ENCODE measurements around the gene FAM25G.
"Not testable (repeated sequence)": the region's sequence is repeated elsewhere in the genome, so short reads cannot be mapped to it uniquely, and the experiment has no call there.

Gene FAM25G

DNA sequence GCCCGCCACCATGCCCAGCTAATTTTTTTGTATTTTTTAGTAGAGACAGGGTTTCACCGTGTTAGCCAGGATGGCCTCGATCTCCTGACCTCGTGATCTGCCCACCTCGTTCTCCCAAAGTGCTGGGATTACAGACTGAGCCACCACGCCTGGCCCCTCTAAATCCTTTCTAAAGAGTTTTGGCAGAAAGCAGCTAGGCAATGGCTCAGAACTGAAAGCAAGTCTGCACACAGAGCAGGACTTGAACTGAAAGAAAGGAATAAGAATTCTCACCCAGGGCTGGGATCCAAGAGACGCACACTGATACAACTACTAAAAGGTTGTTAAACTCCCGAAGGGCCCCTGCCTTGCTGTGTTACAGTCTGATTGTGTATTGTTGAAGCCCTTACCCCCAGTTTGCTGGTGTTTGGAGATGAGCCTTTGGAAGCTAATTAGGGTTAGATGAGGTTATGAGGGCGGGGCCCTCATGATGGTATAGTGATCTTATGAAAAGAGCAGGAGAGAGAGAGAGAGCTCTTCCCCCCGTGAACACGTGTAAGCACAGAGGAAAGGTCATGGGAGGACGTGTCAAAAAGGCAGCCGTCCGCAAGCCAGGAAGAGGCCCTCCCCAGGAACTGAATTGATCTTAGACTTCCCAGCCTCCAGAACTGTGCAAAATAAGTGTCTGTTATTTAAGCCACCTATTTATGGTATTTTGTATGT, 26.1 kb downstream of the FAM25G start:
- DNase-seq (ENCODE audit: low read depth), result not testable (repeated sequence)

GRCh38 chr10:47462577-47463358, 28.7 kb downstream of the FAM25G start:
- not testable (repeated sequence) for DNase-seq (ENCODE audit: low read depth)

- not testable (repeated sequence) for DNase-seq (ENCODE audit: low read depth)
These were observed 30.2 kb downstream of the FAM25G start for GRCh38 chr10:47461261-47461687.

- no peak for DNase-seq (ENCODE audit: low read depth)
These were observed 32.9 kb downstream of the FAM25G start for GRCh38 chr10:47458466-47459154.

GRCh38 chr10:47457826-47458225, 33.7 kb downstream of the FAM25G start:
- DNase-seq (ENCODE audit: low read depth), result no peak

GRCh38 chr10:47457528-47457820, 34.0 kb downstream of the FAM25G start:
- no peak for DNase-seq (ENCODE audit: low read depth)

- no peak for DNase-seq (ENCODE audit: low read depth)
These were observed 34.5 kb downstream of the FAM25G start for GRCh38 chr10:47456794-47457527.

DNA sequence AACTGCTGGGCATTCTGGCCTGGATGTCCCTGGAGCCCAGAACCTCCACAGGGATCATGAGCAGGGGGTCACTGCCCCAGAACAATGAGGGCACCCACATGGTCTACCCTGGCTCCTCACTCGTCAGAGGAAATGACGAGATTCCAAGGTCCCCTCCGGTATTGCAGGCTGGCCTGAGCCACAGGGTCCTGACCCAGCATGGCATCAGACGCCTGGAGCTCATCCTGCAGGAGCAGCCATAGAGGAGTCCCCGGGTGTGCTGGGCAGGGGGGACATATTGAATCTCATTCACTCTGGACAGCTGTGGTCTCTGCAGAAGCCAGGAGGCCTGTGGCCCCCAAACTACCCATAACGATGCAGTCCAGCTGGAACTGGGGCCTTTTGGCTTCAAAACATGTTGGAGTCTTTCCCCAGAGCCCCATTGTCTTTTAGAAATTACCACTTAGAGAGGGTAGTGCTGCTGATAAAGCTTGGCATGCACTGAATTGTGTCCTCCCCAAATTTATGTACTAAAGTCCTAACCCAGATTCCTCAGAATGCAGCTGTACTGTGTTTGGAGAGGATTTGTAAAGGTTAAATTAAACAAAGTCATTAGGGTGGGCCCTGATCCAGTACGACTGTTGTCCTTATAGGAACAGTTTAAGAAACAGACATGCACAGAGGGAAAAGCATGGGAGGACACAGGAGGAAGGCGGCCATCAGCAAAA, 35.3 kb downstream of the FAM25G start:
- DNase-seq (ENCODE audit: low read depth), result no peak

GRCh38 chr10:47455350-47456078, 36.0 kb downstream of the FAM25G start:
- not testable (repeated sequence) for DNase-seq (ENCODE audit: low read depth)

DNA sequence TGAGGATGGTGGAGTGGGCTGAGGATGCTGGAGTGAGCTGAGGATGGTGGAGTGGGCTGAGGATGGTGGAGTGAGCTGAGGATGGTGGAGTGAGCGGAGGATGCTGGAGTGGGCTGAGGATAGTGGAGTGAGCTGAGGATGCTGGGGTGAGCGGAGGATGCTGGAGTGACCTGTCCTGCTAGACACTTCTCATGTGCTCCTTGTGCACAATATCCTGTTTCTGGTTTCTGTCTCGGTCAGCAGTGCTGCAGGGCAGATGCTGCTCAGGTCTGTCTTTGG, 36.8 kb downstream of the FAM25G start:
- no peak for DNase-seq (ENCODE audit: low read depth)

- DNase-seq (ENCODE audit: low read depth), result no peak
These were observed 37.3 kb downstream of the FAM25G start for GRCh38 chr10:47454008-47454779.

GRCh38 chr10:47453141-47454007, 38.1 kb downstream of the FAM25G start:
- no peak for DNase-seq (ENCODE audit: low read depth)

DNA sequence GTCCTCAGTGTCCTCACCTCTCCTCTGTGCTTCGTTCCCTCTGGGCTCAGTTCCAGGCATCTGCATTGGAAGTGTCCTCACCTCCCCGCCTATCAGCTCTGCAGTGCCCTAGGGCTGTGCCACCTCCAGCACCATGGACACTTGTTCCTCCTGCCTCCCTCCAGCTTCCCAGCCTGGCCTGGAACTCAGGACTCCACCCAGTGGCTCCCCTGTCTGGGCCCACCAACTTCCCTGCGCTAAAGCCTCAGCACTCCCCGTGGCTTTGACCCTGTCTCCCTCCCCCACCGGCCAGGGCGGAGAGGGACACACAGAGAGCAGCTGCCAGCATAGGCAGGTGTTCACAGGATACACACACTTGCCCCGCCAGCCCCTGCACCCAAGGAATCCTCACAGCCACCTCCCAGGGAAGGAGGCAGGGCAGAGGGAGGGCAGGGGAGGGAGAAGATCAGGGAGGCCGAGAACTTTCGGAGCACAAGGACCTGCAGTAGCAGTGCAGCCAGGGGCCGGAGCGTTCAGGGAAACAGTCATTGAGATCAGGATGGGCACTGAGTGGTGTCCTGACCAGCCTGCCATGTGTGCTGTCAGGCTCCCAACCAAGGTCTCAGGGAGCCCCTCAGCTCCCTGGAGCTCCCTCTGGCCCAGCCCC, 38.9 kb downstream of the FAM25G start:
- no peak for DNase-seq (ENCODE audit: low read depth)

GRCh38 chr10:47451998-47452494, 39.5 kb downstream of the FAM25G start:
- DNase-seq (ENCODE audit: low read depth), result no peak

- no peak for DNase-seq (ENCODE audit: low read depth)
These were observed 40.1 kb downstream of the FAM25G start for GRCh38 chr10:47451273-47451997.

DNA sequence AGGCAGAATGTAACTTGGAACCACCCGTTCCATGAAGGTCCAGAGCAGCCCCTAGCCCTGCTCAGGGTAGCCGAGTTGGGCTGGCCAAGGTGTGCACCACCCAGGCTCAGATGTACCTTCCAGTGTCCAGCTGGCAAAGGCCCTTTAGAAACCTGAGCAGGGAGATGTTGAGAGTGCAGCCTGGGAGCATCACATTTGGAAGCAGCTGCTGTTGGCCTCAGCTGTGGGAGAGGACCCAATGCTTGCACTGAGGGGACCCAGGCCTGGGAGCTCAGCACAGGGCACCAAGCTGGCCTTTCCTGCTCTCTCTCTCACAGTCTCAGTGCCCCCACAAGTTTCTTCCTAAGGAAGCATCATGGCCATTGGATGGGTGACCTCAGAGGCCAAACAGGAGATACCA, 41.1 kb downstream of the FAM25G start:
- DNase-seq (ENCODE audit: low read depth), result no peak

DNA sequence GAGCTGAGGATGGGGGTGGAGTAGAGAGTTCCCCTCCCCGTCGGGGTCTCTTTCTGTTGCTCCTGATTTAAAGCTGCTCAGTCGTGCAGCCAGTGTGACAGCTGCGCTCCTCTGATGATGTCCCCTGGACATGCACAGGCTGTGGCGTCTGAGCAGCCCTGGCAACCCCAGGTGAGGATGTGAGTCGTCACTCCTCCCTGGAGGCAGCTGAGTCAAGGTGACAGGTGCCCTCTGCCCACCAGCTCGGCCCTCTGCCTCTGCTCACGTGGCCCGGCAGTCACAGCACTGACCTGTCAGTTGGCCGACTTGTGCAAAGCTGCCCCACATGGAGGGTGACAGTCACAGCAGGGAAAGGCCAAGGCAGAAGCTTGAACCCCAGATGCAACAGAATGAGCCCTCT, 41.5 kb downstream of the FAM25G start:
- DNase-seq (ENCODE audit: low read depth), result no peak

Measured in activated T-cell treated with anti-CD3 and anti-CD28 coated beads for 1 hour (primary cell).